HG03159 (cell line): Measurements from ENCODE around the gene CBLB.
"Not testable (repeated sequence)": the region's sequence is repeated elsewhere in the genome, so short reads cannot be mapped to it uniquely, and the experiment has no call there.

Source experiments
- ATAC-seq: cut with Tn5 transposase; IDR thresholded peaks from one replicate; pipeline ENCODE4 v1.9.1; 2021; ENCODE audit warnings: mild to moderate bottlenecking, moderate library complexity; ENCODE audit not compliant: unreplicated experiment

CBLB gene

GRCh38 chr3:105763659-105764036, 105.2 kb downstream of the CBLB start:
- no peak for ATAC-seq

GRCh38 chr3:105762749-105763658, 105.8 kb downstream of the CBLB start:
- no peak for ATAC-seq

- not testable (repeated sequence) for ATAC-seq
Measured at GRCh38 chr3:105762214-105762613, 106.6 kb downstream of the CBLB start.

- no peak for ATAC-seq
Measured at GRCh38 chr3:105759442-105760078, 109.3 kb downstream of the CBLB start.

GRCh38 chr3:105758451-105758850, 110.4 kb downstream of the CBLB start:
- ATAC-seq: no peak

GRCh38 chr3:105755121-105755886, 113.5 kb downstream of the CBLB start:
- ATAC-seq: no peak

GRCh38 chr3:105752791-105753415, 115.9 kb downstream of the CBLB start:
- peak; percentile 65 for ATAC-seq

- no peak for ATAC-seq
Measured at GRCh38 chr3:105747696-105748095, 121.1 kb downstream of the CBLB start.

- no peak for ATAC-seq
Measured at GRCh38 chr3:105747060-105747541, 121.7 kb downstream of the CBLB start.

- no peak for ATAC-seq
Measured at GRCh38 chr3:105746231-105746996, 122.4 kb downstream of the CBLB start.

GRCh38 chr3:105745046-105745445, 123.8 kb downstream of the CBLB start:
- ATAC-seq: no peak

GRCh38 chr3:105744202-105744601, 124.6 kb downstream of the CBLB start:
- no peak for ATAC-seq

- ATAC-seq: no peak
Measured at GRCh38 chr3:105733356-105733755, 135.5 kb downstream of the CBLB start.

- no peak for ATAC-seq
Measured at GRCh38 chr3:105731686-105732085, 137.1 kb downstream of the CBLB start.

- ATAC-seq: no peak
Measured at GRCh38 chr3:105730801-105731354, 137.9 kb downstream of the CBLB start.

- ATAC-seq: no peak
Measured at GRCh38 chr3:105729667-105730066, 139.1 kb downstream of the CBLB start.

GRCh38 chr3:105728771-105729312, 140.0 kb downstream of the CBLB start:
- no peak for ATAC-seq

- ATAC-seq: not testable (repeated sequence)
Measured at GRCh38 chr3:105727036-105727435, 141.8 kb downstream of the CBLB start.

- ATAC-seq: peak; percentile 100
Measured at GRCh38 chr3:105722943-105723556, 145.8 kb downstream of the CBLB start.
